ENCODE measurements around the gene ATP9B. TPM values are rescaled to one million over a fixed set of nuclear protein-coding genes. Genes with fewer than 3 reads are reported as not detected.

The ATP9B gene
- total and polyA plus RNA-seq, 4 donors: 12.6 to 77.0 (median 29.9) TPM

DNA sequence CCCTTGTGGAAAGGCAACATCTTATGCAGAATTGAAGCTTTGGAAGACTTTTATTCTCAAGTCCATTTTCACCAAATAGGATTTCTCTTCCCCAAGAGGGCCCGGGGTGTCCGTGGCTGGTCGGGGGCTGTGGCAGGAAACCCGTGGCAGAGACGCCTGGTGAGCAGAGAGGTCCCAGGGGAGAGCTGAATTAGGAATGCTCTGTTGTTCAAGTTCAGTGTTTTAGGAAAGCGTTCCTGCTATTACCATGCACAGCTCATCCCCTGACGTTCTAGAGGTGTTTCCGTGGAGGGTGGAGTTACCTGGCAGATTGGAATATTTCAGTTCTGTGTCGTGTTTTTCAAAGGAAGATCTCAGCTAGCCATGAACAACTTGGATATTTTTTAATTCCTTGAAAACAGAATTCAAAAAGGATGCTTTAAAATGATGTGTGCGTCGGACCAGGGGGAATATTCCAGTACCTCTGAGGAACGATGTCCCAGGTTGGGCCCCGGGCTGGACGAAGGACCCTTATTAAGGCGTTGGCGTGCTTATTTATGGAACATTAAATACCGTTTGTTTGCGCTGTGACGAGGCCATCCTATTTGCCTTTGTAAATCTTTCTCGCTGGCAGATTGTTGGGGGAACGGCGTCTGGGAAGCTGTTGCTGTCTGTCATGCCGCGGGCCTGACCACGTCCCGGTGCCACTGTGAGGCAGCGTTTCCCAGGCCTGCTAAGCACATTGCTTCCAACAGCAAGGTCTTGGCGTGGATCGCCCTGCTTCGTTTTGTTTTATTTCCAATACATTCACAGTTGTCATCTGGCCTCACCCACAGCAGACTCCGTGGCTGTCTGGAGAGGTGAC lies 334.8 kb downstream of the ATP9B start:
- DNase-seq: no peak
- no peak for ATAC-seq (ENCODE audit: insufficient read depth, low FRiP score)
- H3K9me3 ChIP-seq (ENCODE audit: control insufficient read depth in 4 of 4, insufficient read depth in 3 of 4, low read length in 3 of 4): no peaks in the 10 kb centered on the region

DNA sequence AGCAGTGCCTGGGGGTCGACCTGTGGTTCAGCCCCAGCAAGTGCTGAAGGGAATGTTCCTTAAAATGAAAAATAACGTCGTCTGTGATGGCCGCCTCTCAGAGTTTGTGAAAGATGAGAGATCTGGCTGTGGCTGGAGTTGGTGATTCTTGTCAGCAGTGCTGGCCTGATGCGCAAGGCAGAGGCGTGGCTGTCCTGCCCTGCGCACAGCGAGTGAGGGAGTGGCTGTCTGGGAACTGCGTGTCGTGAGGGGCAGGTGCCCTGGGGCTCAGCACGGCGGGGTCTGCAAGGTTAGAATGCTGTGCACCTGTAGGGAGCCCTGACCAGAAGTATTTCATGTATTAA lies 335.3 kb downstream of the ATP9B start:
- TF ChIP-seq, protein P1, sequence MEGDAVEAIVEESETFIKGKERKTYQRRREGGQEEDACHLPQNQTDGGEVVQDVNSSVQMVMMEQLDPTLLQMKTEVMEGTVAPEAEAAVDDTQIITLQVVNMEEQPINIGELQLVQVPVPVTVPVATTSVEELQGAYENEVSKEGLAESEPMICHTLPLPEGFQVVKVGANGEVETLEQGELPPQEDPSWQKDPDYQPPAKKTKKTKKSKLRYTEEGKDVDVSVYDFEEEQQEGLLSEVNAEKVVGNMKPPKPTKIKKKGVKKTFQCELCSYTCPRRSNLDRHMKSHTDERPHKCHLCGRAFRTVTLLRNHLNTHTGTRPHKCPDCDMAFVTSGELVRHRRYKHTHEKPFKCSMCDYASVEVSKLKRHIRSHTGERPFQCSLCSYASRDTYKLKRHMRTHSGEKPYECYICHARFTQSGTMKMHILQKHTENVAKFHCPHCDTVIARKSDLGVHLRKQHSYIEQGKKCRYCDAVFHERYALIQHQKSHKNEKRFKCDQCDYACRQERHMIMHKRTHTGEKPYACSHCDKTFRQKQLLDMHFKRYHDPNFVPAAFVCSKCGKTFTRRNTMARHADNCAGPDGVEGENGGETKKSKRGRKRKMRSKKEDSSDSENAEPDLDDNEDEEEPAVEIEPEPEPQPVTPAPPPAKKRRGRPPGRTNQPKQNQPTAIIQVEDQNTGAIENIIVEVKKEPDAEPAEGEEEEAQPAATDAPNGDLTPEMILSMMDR (IDR thresholded peaks at IDR 0.05; ENCODE audit: control extremely low read depth, extremely low read depth): no peak
- Histone ChIP-seq H3K9me3 (ENCODE audit: control insufficient read depth in 4 of 4, insufficient read depth in 3 of 4, low read length in 3 of 4) (no peaks in the 10 kb centered on the region), H3K4me1 (ENCODE audit: control insufficient read depth in 5 of 5, insufficient read depth in 5 of 5, low read length in 5 of 5) (peaks cover 0 to 15% (median 6%) of the 10 kb centered on the region in 5 donors), H3K9ac (ENCODE audit: insufficient read depth in 1 of 2, low read length in 2 of 2) (no peak overlapping the region), H3K27me3 (ENCODE audit: control insufficient read depth in 3 of 3, insufficient read depth in 3 of 3, low read length in 2 of 3) (no peaks in the 10 kb centered on the region), H3K27ac (ENCODE audit: low read depth in 1 of 2, low read length in 1 of 2) (peak overlapping the region in 1 of 2 donors; percentile 3), H3K4me3 (no peak overlapping the region), H3K36me3 (ENCODE audit: control insufficient read depth in 4 of 4, insufficient read depth in 4 of 4, low read length in 4 of 4) (no peaks in the 10 kb centered on the region)
- 85 to 88% methylated on average over 12 of the region's 12 CpGs for WGBS, 2 donors
- DNase-seq (no peak), ATAC-seq (ENCODE audit: insufficient read depth, low FRiP score) (no peak)

More for the DNA sequence above, 334.8 kb downstream of the ATP9B start:
- Histone ChIP-seq H3K4me1 (ENCODE audit: control insufficient read depth in 5 of 5, insufficient read depth in 5 of 5, low read length in 5 of 5) (peaks cover 0 to 19% (median 6%) of the 10 kb centered on the region in 5 donors), H3K27ac (ENCODE audit: low read depth in 1 of 2, low read length in 1 of 2) (peak overlapping the region in 1 of 2 donors; percentile 50), H3K36me3 (ENCODE audit: control insufficient read depth in 4 of 4, insufficient read depth in 4 of 4, low read length in 4 of 4) (no peaks in the 10 kb centered on the region), H3K4me3 (no peak overlapping the region), H3K27me3 (ENCODE audit: control insufficient read depth in 3 of 3, insufficient read depth in 3 of 3, low read length in 2 of 3) (peaks cover 0 to 5% (median 3%) of the 10 kb centered on the region in 3 donors), H3K9ac (ENCODE audit: insufficient read depth in 1 of 2, low read length in 2 of 2) (no peak overlapping the region)
- TF ChIP-seq, protein P1 (IDR thresholded peaks at IDR 0.05; ENCODE audit: control extremely low read depth, extremely low read depth): no peak
- 55 to 57% methylated on average over 31 of the region's 31 CpGs for WGBS, 2 donors

DNA sequence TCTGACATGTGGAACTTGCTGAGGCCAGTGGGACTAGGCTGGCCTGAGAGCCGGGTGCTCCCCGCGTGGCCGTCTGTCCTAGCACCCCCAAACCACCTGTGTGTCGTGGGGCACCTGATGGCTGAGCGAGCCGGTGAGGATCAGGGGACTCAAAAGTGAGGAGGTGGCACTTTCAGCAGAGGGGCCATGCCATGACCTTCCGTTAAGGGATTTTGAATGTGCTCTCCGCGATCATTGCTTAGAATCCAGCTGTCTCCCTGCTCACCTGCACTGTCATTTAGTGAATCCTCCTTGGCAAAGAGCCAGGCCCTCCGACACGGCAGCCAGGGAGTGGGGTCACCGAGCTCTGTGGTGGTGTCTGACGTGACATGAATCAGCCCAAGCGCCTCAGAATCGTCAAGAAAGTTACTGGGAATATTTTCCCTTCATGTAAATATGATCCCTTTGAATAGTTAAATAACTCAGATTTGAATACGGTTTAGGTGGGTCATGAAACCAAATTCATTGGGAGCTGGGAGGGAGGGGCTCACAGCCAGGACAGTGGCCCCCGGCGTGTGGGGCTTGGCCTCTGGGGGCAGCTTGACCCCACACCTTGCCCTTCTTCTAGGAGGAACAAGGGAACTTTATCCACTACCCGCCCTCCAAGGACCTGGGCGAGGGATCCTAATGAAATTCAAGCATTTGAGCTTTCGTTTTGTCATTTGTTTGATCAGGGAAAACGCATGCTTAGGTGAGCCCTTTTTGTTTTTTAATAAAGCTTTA lies 336.0 kb downstream of the ATP9B start:
- no peak overlapping the region for H3K9ac ChIP-seq (ENCODE audit: insufficient read depth in 1 of 2, low read length in 2 of 2)

More for the DNA sequence above, 336.0 kb downstream of the ATP9B start:
- Histone ChIP-seq H3K36me3 (ENCODE audit: control insufficient read depth in 4 of 4, insufficient read depth in 4 of 4, low read length in 4 of 4) (no peaks in the 10 kb centered on the region), H3K4me3 (no peak overlapping the region), H3K27ac (ENCODE audit: low read depth in 1 of 2, low read length in 1 of 2) (peak overlapping the region in 1 of 2 donors; percentile 30), H3K9me3 (ENCODE audit: control insufficient read depth in 4 of 4, insufficient read depth in 3 of 4, low read length in 3 of 4) (no peaks in the 10 kb centered on the region), H3K27me3 (ENCODE audit: control insufficient read depth in 3 of 3, insufficient read depth in 3 of 3, low read length in 2 of 3) (no peaks in the 10 kb centered on the region), H3K4me1 (ENCODE audit: control insufficient read depth in 5 of 5, insufficient read depth in 5 of 5, low read length in 5 of 5) (peaks cover 0 to 13% (median 6%) of the 10 kb centered on the region in 5 donors)
- TF ChIP-seq, protein P1 (IDR thresholded peaks at IDR 0.05; ENCODE audit: control extremely low read depth, extremely low read depth): no peak
- WGBS, 2 donors: 81 to 83% methylated on average over 23 of the region's 23 CpGs
- ATAC-seq (ENCODE audit: insufficient read depth, low FRiP score) (no peak), DNase-seq (no peak)

Data from lung (tissue), 12 donors.